Measurements from ENCODE around the gene TSPAN4. TPM values are rescaled to one million over a fixed set of nuclear protein-coding genes. Genes with fewer than 3 reads are reported as not detected.

TSPAN4 gene
- total and polyA plus RNA-seq, 10 donors: 32.1 to 140 (median 107) TPM

DNA sequence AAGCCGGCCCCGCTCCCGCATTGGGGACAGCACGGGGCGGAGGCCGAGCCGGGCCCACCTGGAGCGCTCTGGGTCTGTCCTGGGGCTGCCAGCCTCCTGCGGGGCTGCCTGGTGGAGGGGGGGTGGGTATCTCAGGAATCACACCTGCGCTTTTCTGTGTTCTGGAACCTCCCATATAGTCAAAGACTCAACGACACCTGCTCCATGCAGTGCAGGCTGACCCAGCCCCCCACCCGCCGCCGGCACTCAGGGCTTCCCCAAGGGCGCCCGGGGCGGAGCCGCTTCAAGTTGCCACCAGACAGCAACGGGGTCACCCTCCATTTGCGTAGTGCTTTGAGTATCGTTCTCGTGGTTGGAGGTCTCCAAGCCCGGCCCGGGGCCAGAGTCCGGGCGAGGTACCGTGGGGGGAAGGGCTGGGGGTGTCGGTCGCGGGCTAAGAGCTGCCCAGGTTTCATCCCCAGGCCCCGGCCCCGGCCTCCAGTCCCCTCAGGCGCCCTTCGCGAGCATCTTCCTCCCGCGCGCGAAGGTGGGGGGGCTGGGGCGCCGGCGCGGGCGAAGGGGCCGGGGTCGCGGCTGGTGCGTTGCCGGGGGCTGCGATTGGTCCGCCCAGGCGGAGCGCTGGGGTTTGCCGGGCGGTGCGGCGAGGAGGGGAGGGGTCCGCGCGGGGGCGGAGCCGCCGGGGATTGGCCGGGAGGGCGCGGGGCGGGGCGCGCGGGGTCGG, 6.6 kb downstream of the TSPAN4 start:
- Histone ChIP-seq H3K9me3 (no peaks in the 10 kb centered on the region), H3K27me3 (replicated peaks in 1 of 7) (peaks cover 0 to 46% (median 4%) of the 10 kb centered on the region in 7 donors), H3K27ac (peak overlapping the region in 4 of 8 donors; percentile 11 to 41 (median 30)), H3K4me1 (peaks cover 16 to 75% (median 54%) of the 10 kb centered on the region in 6 donors), H3K36me3 (peaks cover 0 to 23% (median 0%) of the 10 kb centered on the region in 6 donors), H3K4me3 (peak overlapping the region; percentile 30 to 77 (median 53))
- TF ChIP-seq, protein P1, sequence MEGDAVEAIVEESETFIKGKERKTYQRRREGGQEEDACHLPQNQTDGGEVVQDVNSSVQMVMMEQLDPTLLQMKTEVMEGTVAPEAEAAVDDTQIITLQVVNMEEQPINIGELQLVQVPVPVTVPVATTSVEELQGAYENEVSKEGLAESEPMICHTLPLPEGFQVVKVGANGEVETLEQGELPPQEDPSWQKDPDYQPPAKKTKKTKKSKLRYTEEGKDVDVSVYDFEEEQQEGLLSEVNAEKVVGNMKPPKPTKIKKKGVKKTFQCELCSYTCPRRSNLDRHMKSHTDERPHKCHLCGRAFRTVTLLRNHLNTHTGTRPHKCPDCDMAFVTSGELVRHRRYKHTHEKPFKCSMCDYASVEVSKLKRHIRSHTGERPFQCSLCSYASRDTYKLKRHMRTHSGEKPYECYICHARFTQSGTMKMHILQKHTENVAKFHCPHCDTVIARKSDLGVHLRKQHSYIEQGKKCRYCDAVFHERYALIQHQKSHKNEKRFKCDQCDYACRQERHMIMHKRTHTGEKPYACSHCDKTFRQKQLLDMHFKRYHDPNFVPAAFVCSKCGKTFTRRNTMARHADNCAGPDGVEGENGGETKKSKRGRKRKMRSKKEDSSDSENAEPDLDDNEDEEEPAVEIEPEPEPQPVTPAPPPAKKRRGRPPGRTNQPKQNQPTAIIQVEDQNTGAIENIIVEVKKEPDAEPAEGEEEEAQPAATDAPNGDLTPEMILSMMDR (IDR thresholded peaks at IDR 0.05 in 8 of 11, conservative IDR thresholded peaks at IDR 0.05 in 3 of 11): no peak
- peak in 1 of 3 donors; percentile 16 for TF ChIP-seq POLR2AphosphoS5 (IDR thresholded peaks at IDR 0.05)
- WGBS, 5 donors: 3 to 24% (median 5%) methylated on average over 10 to 71 of the region's 71 CpGs
- intact Hi-C loops (cut with DNase I; ENCODE audit: low total_unique reads): loop anchor here (10.0 kb wide), 1 partner anchor 206 kb away; no protein-coding TSS in a partner anchor
- no peak for DNase-seq

DNA sequence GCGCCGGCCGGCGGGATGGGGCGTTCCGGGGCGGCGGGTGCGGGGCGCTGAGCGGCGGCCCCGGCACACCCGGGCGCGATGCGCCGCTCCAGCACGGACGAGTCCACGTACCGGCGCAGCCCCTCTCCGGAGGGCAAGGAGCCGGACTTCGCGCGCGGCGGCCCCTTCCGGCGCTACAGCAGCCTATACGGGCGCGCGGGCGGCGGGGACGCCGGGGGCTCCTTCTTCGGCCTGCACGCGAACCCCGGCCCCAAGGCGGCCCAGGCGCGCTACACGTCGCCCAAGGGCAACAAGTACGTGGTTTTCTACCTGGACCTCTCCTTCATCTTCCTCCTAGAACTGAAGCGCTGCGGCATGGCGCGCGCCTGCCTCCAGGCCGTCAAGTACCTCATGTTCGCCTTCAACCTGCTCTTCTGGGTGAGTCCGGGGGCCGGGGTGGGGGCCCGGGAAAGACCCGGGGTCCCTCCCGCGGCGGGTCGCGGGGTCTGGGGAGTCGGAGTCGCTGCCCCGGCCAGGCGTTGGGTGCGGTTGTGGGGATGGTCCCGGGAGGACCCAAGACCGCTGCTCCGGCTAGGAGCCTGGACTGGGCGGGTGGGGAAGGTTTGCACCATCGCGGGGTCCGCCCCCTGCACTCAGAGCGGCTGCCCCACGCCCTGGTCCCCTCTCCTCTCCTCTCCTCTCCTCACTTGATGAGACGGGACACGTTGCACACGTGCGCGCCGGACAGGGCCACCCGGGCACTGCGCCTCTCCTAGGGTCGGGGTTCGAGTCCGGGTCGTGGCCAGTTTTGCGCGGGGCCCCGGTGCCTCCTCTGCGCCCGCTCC, 7.5 kb downstream of the TSPAN4 start:
- Histone ChIP-seq H3K9me3 (no peaks in the 10 kb centered on the region), H3K27me3 (replicated peaks in 1 of 7) (peaks cover 0 to 40% (median 4%) of the 10 kb centered on the region in 7 donors), H3K4me3 (peak overlapping the region; percentile 12 to 77 (median 47)), H3K27ac (peak overlapping the region in 2 of 8 donors; percentile 11 to 18), H3K36me3 (peaks cover 0 to 25% (median 0%) of the 10 kb centered on the region in 6 donors), H3K4me1 (peaks cover 16 to 71% (median 46%) of the 10 kb centered on the region in 6 donors)
- peak in 1 of 3 donors; percentile 35 for TF ChIP-seq POLR2AphosphoS5 (IDR thresholded peaks at IDR 0.05)
- TF ChIP-seq POLR2A (IDR thresholded peaks at IDR 0.05): no peak
- no peak for DNase-seq
- WGBS, 5 donors: 28 to 68% (median 42%) methylated on average over 31 to 97 of the region's 97 CpGs
- intact Hi-C loops (cut with DNase I; ENCODE audit: low total_unique reads): loop anchor here (10.0 kb wide), 1 partner anchor 205 kb away; no protein-coding TSS in a partner anchor

DNA sequence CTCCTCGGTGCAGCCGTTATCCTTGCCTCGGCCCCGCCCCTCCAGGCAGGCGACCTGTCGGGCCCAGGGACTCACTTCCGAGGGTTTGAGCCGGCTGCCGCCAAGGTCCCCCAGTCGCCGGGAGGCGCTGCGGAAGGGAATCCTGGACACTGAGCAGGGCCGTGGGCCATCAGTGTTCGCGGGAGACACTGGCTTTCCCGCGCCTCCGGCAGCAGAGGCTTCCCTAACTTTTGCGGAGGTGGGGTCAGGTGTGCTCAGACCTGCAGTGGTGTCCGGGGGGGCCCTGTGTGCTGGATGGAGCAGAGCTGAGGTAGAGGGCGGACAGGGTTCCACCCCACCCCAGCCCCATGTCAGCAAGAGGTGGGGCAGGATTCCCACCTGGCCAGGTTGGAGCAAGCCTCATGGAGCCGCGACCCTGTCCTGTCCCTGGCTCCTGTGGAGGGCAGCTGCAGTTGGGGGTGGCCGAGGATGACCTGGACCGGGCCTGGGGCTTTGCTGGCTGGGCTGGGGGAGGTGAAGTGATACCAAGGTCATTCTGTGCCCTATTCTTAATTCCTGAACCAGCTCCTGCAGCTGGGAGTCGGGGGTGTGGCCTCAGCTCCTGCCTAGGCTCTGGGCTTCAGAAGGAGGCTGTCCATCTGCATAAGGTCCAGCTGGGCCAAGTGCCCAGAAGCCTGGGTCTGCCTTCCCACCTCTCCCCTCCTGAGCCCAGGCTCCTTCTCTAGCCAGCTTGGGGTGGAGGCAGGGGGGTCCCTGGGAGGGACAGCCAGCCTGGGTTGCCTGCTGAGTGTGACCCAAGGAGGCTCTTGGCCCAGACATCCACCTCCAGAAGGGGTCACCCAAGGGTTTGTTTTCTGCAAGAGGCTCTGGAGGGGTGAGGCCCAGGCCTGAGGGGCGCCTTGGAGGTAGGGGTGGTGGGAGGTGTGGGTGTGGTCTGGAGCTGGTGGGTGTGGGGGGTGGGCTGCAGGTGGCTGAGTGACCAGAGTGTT, 8.4 kb downstream of the TSPAN4 start:
- no peak for DNase-seq
- H3K27ac ChIP-seq: no peak overlapping the region
- whole genome bisulfite sequencing, 5 donors: 71 to 86% (median 81%) methylated on average over 20 to 28 of the region's 28 CpGs
- TF ChIP-seq, protein P1 (IDR thresholded peaks at IDR 0.05 in 8 of 11, conservative IDR thresholded peaks at IDR 0.05 in 3 of 11): no peak
- peak in 2 of 3 donors; percentile 4 to 9 for TF ChIP-seq POLR2AphosphoS5 (IDR thresholded peaks at IDR 0.05)
- no peak for TF ChIP-seq POLR2A (IDR thresholded peaks at IDR 0.05)
- peak overlapping the region in 5 of 8 donors; percentile 29 to 77 (median 59) for H3K4me3 ChIP-seq
- no peaks in the 10 kb centered on the region for H3K9me3 ChIP-seq
- intact Hi-C loops (cut with DNase I; ENCODE audit: low total_unique reads): no loop called here
- H3K36me3 ChIP-seq: peaks cover 0 to 25% (median 0%) of the 10 kb centered on the region in 6 donors
- H3K4me1 ChIP-seq: peaks cover 16 to 71% (median 41%) of the 10 kb centered on the region in 6 donors
- peaks cover 0 to 40% (median 4%) of the 10 kb centered on the region in 7 donors for H3K27me3 ChIP-seq (replicated peaks in 1 of 7)

DNA sequence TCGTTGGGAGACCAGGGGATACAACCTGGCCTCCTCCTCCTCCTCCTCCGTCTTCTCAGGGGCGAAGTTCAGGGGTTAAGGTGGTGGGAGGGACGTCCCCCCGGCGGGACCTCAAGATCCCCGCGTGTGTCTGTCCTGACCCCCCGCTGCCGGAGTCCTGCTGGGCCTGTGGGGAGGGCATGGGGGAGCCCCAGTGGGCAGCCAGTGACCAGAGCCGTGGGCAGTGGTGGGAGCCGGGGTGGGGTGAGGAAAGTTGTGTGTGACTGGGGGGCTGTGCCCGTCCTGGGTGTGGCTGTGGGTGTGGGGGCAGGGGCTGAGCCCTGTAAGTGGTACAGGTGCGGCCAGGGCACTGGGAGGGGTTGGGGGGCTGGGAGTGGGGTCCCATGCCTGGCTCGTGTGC, 10.1 kb downstream of the TSPAN4 start:
- WGBS, 5 donors: 72 to 91% (median 85%) methylated on average over 11 to 15 of the region's 15 CpGs
- intact Hi-C loops (cut with DNase I; ENCODE audit: low total_unique reads): no loop called here
- TF ChIP-seq, protein P1 (IDR thresholded peaks at IDR 0.05 in 8 of 11, conservative IDR thresholded peaks at IDR 0.05 in 3 of 11): no peak
- TF ChIP-seq POLR2AphosphoS5 (IDR thresholded peaks at IDR 0.05) (peak in 1 of 3 donors; percentile 24), POLR2A (IDR thresholded peaks at IDR 0.05) (no peak)
- Histone ChIP-seq H3K4me3 (no peak overlapping the region), H3K36me3 (peaks cover 0 to 25% (median 0%) of the 10 kb centered on the region in 6 donors), H3K27ac (no peak overlapping the region), H3K4me1 (peaks cover 15 to 71% (median 45%) of the 10 kb centered on the region in 6 donors), H3K27me3 (replicated peaks in 1 of 7) (peaks cover 0 to 31% (median 4%) of the 10 kb centered on the region in 7 donors), H3K9me3 (no peaks in the 10 kb centered on the region)
- no peak for DNase-seq

Measured in spleen (tissue), 11 donors.